GM18909 (cell line): ENCODE measurements around the gene ACVR1B.

Source experiments
- ATAC-seq: cut with Tn5 transposase; IDR thresholded peaks from one replicate; pipeline ENCODE4 v1.9.1; 2021; ENCODE audit warnings: mild to moderate bottlenecking; ENCODE audit not compliant: unreplicated experiment, poor library complexity

The ACVR1B gene

DNA sequence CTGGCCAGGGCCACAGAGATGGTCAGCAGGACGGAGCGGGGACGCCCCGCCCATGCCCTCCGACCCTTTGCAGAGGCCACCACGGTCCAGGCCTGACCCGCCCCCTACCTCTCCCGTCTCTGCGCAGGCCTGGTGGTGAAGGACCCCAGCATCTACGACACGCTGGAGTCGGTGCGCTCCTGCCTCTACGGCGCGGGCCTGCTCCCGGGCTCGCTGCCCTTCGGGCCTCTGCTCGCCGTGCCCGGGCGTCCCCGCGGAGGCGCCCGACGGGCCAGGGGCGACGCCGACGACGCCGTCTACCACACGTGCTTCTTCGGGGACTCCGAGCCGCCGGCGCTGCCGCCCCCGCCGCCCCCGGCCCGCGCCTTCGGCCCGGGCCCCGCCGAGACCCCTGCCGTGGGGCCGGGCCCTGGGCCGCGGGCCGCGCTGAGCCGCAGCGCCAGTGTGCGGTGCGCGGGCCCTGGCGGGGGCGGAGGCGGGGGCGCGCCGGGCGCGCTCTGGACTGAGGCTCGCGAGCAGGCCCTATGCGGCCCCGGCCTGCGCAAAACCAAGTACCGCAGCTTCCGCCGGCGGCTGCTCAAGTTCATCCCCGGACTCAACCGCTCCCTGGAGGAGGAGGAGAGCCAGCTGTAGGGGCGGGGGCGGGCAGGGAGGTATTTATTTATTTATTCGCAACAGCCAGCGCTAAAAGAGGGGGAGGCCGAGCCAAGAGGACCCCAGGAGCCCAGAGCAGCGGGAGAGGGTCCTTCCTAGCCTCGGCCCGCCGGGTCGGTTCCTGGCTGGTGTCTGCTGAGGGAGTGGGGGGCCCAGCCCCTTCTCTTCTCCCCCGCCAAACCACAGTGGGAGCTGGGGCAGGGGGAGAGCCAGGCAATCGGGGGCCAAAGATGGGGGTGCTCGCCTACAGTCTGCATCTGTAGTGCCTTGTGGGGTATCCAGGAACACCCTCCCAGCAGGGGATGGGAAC is 63.4 kb downstream of the ACVR1B start:
- no peak for ATAC-seq

GRCh38 chr12:52015532-52016041 is 64.1 kb downstream of the ACVR1B start:
- no peak for ATAC-seq

DNA sequence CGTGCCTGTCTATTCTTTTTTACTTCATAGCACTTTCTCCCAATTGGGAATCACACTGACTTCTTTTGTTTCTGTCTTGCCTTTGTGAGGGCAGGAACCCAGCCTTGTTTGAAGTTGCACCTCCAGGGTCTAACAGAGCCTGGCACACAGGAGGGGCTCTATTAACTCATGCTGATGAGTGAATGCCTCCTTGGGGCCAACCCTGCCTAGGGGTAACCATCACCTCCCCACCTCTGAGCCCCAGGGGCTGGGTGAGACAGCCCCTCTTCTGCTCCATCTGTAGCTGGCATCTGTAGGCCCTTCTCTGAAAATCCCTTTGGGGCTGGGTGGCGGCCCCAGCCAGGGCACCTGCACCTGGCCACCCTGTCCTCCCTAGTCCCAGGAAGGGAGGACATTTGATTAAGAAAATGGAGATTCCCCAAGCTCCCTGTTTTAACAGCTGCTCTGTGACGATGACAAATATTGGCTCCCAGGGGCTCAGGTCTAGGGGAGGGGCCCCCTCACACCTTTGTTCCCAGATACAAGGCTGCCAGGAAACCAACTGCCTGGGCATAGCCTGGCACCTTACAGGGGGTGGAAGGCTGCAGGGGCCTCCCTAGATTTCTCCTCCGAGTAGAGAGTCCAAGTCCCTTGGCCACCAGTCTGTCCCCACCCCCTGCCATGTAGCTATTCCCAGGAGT is 67.1 kb downstream of the ACVR1B start:
- no peak for ATAC-seq

DNA sequence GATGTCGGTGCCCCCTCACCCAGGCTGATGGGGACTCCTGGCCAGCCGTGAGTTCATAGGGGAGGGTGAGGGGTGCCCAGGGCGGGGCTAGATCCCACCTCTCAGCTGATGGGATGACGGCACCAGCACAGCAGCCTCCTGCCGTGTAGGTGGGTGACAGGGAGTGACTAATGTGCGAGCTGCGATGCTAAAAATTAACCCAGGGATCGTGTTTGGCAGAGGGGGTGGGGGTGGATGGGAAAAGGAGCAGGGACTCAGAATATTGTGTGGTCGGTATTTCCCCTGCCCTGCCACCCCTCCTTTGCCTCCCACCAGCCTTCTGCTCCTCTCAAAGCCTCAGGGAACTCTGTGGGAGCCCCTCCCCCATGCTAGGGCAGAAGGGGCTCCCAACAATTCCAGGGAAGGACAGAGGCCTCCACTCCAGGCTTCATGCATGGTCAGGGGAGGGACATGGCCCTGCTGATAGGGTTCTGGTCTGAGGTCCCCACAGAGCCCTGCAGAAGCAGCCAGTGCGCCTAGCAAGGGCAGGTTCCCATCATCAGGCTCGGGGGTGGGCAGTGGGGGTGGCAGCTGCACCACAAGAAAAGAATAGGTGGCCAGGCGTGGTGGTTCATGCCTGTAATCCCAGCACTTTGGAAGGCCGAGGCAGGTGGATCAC is 67.7 kb downstream of the ACVR1B start:
- no peak for ATAC-seq

- no peak for ATAC-seq
Observed at GRCh38 chr12:52020539-52021336, 69.2 kb downstream of the ACVR1B start.

DNA sequence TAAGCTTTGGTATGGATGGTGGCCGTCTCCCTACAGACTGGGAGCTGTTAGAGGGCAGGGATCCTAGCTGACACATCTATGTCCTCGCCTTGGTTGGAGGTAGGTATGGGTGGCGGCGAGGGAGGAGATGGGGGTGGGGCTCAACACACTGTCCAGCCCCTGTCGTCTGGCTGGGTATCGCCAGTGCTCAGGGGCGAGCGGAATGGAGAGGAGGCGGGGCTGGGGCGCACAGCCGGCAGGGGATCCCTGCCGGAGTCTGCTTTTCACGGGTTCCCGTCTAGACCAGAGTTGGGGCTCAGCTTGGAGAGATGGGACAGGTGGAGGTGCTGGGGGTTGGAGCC is 71.3 kb downstream of the ACVR1B start:
- no peak for ATAC-seq

DNA sequence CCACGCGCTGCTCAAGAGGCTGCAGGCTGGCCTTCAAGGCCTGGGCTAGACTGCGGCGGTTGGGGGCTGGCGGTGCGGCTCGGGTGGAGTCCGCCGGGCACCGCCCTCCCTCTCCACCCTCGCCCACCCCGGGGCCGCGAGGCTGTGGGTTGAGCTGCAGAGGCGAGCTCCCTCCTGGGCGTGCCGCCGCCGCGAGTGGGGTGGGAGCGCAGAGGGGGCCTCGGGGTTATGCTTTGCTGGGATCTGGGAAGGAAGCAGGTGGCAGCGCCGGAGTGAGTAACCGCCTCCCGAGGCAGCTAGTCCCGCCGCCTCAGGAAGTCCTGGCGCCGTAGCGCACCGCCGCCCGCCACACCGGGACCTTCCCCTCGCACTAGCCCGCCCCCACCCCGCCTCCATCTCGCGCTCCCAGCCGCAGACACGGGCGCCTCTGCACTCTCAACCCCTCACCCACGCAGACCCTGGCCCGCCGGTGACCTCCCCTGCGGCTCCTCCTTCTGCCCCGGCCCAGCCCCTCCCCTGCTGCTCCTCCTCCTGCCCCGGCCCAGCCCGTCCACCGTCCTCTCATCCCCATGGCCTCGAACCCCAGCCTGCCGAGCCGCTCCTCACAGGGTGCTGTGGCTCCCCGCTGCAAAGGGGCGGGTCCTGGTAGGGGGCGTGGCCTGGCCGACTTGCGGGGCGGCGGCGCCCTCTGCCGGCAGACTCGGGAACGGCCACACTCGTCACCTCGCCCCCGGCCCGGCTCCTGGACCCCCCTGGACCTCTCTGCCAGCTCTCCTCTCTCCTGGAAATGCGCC is 71.9 kb downstream of the ACVR1B start:
- ATAC-seq: peak; percentile 49

DNA sequence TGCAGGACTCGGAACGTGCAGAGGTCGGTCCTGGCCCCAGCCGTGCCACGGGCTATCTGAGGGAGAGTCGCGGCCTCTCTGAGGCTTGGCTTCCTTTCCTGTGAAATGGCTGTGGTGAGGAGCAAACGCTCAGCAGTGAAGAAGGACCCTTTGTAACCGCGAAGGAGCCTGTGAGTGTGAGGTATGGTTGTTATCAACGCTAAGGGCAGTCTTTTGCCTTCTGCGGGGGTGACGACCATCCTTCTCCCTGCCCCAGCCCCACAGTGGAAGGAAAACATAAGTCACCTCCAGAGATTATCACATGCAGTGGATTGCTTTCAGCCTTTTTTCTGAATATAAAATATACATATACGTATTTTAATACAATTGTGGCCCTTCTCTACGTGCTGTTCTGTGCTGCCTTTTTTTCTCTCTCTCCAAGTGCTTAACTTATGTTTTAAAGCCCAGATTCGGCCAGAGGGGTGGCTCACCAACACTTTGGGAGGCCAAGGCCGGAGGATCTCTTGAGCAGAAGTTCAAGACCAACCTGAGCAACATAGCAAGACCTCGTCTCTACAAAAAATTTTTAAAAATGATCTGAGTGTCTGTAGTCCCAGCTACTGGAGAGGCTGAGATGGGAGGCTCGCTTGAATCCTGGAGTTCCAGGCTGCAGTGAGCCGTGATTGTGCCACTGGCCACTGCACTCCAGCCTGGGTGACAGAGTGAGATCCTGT is 72.6 kb downstream of the ACVR1B start:
- no peak for ATAC-seq

GRCh38 chr12:52024845-52025230 is 73.3 kb downstream of the ACVR1B start:
- ATAC-seq: no peak

- no peak for ATAC-seq
Observed at GRCh38 chr12:52026263-52026662, 74.8 kb downstream of the ACVR1B start.

DNA sequence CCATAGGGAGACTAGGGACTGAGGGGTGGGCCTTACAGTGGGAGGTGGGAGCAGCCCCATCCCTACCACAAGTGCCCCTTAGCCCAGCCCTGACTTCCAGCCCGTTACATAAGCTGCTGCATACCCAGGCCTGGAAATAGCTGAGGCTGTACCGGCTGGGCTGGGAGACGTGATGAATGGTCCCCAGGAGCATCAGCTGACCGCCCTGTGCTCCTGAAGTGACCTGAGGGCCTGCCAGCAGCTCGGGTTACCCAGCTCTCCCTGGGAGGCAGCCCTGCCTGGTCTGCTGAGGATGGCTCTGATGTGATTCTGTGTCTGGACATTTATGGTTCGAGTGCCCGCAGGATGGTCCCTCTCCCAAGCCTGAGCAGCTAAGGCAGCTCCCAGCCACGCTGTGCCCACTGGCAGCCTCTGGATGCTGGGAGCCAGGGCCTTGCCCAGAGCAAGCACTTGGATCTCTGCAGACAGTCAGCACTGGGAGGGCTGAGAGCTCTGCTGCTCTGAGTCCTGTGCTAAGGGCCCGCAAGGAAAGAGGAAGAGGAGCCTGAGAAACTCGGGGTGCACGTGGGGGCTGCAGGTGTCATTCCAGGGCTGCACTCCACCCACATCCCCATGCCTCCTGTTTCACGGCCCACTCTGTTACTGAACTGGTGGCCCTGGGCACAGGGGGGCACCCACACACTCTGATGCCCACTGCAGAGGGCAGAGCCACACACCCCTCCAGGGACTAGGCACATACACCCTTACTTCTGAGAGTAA is 75.8 kb downstream of the ACVR1B start:
- ATAC-seq: no peak

DNA sequence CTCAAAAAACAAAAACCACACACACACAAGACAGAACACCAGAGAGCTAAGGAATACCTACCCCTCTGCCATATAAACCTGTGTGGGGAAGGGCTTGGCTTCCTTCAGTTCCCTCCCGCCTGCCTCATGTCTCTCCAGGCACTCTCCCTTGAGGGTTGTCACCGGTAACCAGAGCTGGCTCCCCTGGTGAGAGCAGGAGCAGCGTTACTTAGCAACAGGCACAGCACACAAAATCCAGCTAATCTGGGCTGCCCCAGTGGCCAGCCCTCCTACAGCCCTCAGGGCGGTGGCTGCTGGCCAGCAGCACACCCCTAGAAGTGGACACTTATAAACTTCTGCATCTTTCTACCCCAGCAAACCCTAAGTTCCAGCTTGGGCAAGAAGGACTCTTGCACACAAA is 78.2 kb downstream of the ACVR1B start:
- ATAC-seq: no peak

DNA sequence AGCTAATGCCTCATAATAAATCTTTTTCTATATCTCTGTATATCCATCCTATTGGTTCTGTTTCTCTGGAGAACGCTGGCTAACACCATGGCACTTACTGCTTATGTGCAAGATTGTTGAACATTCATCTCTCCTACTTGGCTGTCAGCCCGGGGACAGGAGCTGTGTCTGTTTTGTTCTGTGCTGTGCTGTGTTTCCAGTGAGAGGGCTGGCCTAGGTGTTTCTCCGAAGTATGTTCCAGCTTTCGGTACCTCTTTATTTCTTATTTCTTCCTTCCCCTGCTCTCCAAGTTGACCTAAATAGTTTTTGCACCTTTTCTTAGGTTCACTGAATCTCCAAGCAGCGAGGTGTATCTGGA is 80.9 kb downstream of the ACVR1B start:
- ATAC-seq: no peak

DNA sequence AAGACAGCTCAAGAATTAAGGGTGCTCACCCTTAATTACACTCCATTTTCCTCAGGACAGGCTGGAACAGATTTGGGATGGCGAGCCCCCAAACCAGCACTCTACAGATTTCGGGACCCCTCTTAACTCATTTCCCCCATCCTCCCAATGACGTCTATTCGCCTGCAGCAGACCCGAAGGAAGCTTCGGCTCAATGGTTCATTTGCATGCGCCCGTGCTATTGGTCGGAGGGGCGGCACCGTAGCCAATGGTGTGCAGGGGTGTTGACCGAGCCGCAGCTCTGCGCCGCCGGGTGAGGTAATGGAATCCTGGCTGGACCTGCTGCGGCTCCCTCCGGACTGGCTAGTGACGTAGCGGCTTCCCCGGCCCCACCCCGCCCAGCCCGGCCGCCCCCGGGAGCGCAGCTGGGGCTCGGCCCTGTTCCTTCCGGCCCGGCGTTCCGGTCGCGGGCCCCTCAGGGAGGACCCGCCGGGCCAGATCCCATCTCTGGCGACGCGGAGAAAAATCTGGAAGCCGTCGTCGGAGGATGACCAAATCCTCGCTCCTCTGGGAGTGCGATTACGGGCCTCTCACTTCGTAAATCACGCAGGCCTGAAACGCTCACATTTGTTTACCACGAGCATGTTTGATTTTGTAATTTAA is 81.4 kb downstream of the ACVR1B start:
- ATAC-seq: peak; percentile 96

DNA sequence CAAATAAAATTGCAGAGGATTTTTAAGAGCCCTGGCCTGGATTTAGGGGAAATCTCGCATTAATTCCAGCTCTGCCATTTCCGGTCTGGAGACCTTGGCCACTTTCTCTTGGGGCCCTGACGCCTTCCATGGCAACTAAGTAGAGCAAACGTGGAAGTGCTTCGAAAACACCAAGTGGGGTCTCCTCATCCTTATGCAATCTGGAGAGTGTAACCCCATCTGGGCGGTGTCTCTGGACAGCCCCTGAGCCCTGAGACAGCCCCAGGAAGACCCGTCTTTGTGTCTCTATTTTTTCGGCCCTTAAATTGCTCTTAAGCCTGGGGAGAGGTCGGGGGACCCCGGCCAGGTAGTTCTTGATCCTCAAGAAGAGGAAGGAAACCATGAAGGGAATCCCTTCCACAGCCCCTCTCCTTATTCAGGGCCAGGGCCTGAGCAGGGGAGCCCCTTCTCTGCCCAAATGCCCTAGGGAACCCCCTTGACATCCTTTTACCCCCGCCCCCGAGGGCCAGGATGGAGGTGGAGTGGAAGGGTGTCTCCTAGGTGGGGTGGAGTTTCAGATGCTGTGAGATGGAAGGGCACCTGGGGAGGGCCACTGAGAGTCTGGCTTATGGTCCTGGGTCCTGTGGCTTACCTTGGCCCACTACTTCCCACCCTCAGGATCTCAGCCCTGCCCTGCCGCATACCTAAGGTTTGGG is 82.1 kb downstream of the ACVR1B start:
- no peak for ATAC-seq

- ATAC-seq: no peak
Observed at GRCh38 chr12:52035190-52035589, 83.7 kb downstream of the ACVR1B start.

- no peak for ATAC-seq
Observed at GRCh38 chr12:52035926-52036325, 84.4 kb downstream of the ACVR1B start.
